T-cell (primary cell): ENCODE data around the gene TP53AIP1. TPM values are rescaled to one million over a fixed set of nuclear protein-coding genes. Genes with fewer than 3 reads are reported as not detected.
A peak's percentile ranks its signal among the peaks of the same experiment; 100 is the strongest.
"Not testable (repeated sequence)": the region's sequence is repeated elsewhere in the genome, so short reads cannot be mapped to it uniquely, and the experiment has no call there.

Experiments
- ATAC-seq, 4 experiments: fragments of 200-7000 bp in 3 of 4; fragments of 150-1000 bp in 1 of 4; cut with Tn5 transposase; replicated peaks in 1 of 4; 1 replicate in 3 of 4; 2 replicates in 1 of 4; pipeline ENCODE4 v1.10.0; 2021; ENCODE audit warnings: moderate library complexity in 3 of 4, mild to moderate bottlenecking in 2 of 4, moderate number of reproducible peaks in 1 of 4
- CTCF ChIA-PET, 2 donors: fragments of 300-600 bp; sonication (Branson Sonifier 250); formaldehyde crosslinking; loops; one replicate each; lab custom pipeline; 2022; ENCODE audit warnings: antibody characterized with exemption in 2 of 2; lab: Charles Lee
- POLR2A ChIA-PET, 2 donors: fragments of 300-600 bp; sonication (Branson Sonifier 250); formaldehyde crosslinking; loops; one replicate each; lab custom pipeline; 2022; ENCODE audit warnings: antibody characterized with exemption in 2 of 2; lab: Charles Lee
- DNase-seq, 35 experiments: peaks; one replicate each; pipeline versions ENCODE4 v3.0.0 to v3.0.0-alpha.2; 2013 to 2023
- H3K27ac ChIP-seq: one replicate; pipeline ENCODE4 v1.5.1; 2013; ENCODE audit warnings: low read length
- H3K27me3 ChIP-seq, 2 experiments: replicated peaks in 1 of 2; 1 replicate in 1 of 2; 2 replicates in 1 of 2; pipeline versions ENCODE4 v1.6.1 to v1.7.0; 2013; ENCODE audit warnings: low read length in 1 of 2, mixed read lengths in 1 of 2; ENCODE audit not compliant: control insufficient read depth in 2 of 2, insufficient read depth in 2 of 2; ENCODE audit errors: extremely low read depth in 1 of 2
- H3K36me3 ChIP-seq, 2 donors: 1 replicate in 1 of 2; 2 replicates in 1 of 2; pipeline versions ENCODE4 v1.6.1 to v1.7.0; 2013; ENCODE audit warnings: low read length in 1 of 2; ENCODE audit not compliant: control insufficient read depth in 2 of 2, insufficient read depth in 1 of 2; ENCODE audit errors: extremely low read depth in 1 of 2
- H3K4me1 ChIP-seq, 2 experiments: 1 replicate in 1 of 2; 2 replicates in 1 of 2; pipeline versions ENCODE4 v1.6.1 to v1.7.0; 2013; ENCODE audit warnings: low read length in 2 of 2, mixed read lengths in 1 of 2; ENCODE audit not compliant: insufficient read depth in 2 of 2, control insufficient read depth in 1 of 2; ENCODE audit errors: extremely low read depth in 1 of 2
- H3K4me3 ChIP-seq, 2 donors: 1 replicate in 1 of 2; 2 replicates in 1 of 2; pipeline versions ENCODE4 v1.5.1 to v1.7.0; 2013; ENCODE audit warnings: mild to moderate bottlenecking in 2 of 2, low read length in 1 of 2, moderate library complexity in 1 of 2; ENCODE audit not compliant: control insufficient read depth in 1 of 2; ENCODE audit errors: extremely low read depth in 1 of 2
- H3K9me3 ChIP-seq: 2 replicates; pipeline ENCODE4 v1.7.0; 2013
- H3K27ac Mint-ChIP-seq, 2 donors: one replicate each; pipeline ENCODE4 v1.8.0; 2020 to 2021; ENCODE audit warnings: mild to moderate bottlenecking in 2 of 2, mixed read lengths in 2 of 2
- H3K27me3 Mint-ChIP-seq, 2 donors: one replicate each; pipeline ENCODE4 v1.8.0; 2021 to 2022; ENCODE audit warnings: mixed read lengths in 2 of 2
- H3K36me3 Mint-ChIP-seq: one replicate; pipeline ENCODE4 v1.8.0; 2021; ENCODE audit warnings: mixed read lengths
- H3K4me1 Mint-ChIP-seq, 3 donors: one replicate each; pipeline ENCODE4 v1.8.0; 2020 to 2022; ENCODE audit warnings: mixed read lengths in 3 of 3, mild to moderate bottlenecking in 1 of 3
- H3K4me3 Mint-ChIP-seq, 3 donors: one replicate each; pipeline ENCODE4 v1.8.0; 2020 to 2022; ENCODE audit warnings: mild to moderate bottlenecking in 3 of 3, mixed read lengths in 3 of 3, moderate library complexity in 3 of 3
- H3K9me3 Mint-ChIP-seq, 3 donors: one replicate each; pipeline ENCODE4 v1.8.0; 2020 to 2022; ENCODE audit warnings: mixed read lengths in 3 of 3
- WGBS: methylation state at CpG from one replicate; pipeline ENCODE4 v1.1.5; 2013; ENCODE audit warnings: missing lambda C conversion rate; ENCODE audit not compliant: insufficient coverage; 5-methylcytosine and 5-hydroxymethylcytosine counted together
- total RNA-seq, 35 experiments: library from RNA in 6 of 35; stranded (reverse) in 6 of 35; fragments of 120-200 nt in 1 of 35; gene quantifications; one replicate each; pipeline versions ENCODE4 v1.2.1 to v1.2.4 and lab custom pipeline; 2013 to 2026

Gene TP53AIP1
- total RNA-seq, 5 donors from 2014 or later (not counting 1 experiment from before 2014, with no cell fraction given): not detected

DNA sequence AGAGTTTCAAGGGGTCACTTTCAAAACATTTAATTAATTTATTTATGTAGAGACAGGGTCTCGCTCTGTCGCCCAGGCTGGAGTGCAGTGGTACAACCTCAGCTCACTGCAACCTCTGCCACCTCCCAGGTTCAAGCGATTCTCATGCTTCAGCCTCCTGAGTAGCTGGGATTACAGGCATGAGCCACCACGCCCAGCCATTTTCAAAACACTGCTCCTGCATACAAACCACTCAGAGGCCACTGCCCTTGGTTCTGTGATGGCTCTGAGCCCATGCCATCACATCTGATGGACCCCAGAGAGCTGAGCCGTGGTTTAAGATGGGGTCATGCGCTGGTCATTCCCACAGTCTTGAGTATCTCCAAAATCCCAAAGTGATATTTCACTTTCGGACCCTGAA lies 23.0 kb downstream of the TP53AIP1 start:
- H3K4me3 Mint-ChIP-seq, POLR2A ChIA-PET, H3K27ac ChIP-seq, DNase-seq, CTCF ChIA-PET, H3K27ac Mint-ChIP-seq, H3K4me3 ChIP-seq, H3K9me3 ChIP-seq, H3K4me1 ChIP-seq, H3K4me1 Mint-ChIP-seq, H3K36me3 Mint-ChIP-seq, H3K36me3 ChIP-seq, H3K9me3 Mint-ChIP-seq, ATAC-seq: not testable (repeated sequence)
- peaks cover 0 to 44% of the 10 kb centered on the region in 2 experiments for H3K27me3 ChIP-seq
- 83% methylated on average over 6 of the region's 7 CpGs for WGBS
- H3K27me3 Mint-ChIP-seq: peaks cover 16 to 36% of the 10 kb centered on the region in 2 donors

DNA sequence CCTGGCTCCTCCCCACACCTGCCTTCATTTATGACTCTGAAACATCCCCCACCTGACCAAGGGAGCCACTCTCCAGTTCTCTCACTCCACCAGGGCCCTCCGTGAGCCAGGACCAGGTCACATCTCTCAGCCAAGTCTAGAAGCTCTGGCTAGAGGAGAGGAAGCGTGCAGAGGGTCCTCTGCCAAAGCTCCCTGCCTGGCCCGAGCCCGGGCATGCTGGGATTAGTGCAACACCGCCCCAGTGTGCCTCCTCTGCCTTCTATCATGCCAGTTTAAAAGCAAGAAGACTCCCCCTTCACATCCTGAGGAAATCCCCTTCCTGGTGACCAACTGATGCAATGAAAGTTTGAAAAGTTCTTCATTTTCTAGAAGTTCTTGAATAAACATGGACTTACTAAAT lies 23.5 kb downstream of the TP53AIP1 start:
- H3K4me1 ChIP-seq: no peaks in the 10 kb centered on the region
- no peak for DNase-seq
- ATAC-seq: no peak
- H3K4me3 ChIP-seq: no peak overlapping the region
- H3K4me1 Mint-ChIP-seq: peaks cover 0 to 3% (median 0%) of the 10 kb centered on the region in 3 donors
- H3K27me3 Mint-ChIP-seq: peaks cover 16 to 36% of the 10 kb centered on the region in 2 donors
- H3K9me3 ChIP-seq: no peaks in the 10 kb centered on the region
- H3K27ac ChIP-seq: no peak overlapping the region
- 67% methylated on average over 1 of the region's 5 CpGs for WGBS
- no peak overlapping the region for H3K4me3 Mint-ChIP-seq
- no peaks in the 10 kb centered on the region for H3K36me3 ChIP-seq
- H3K27me3 ChIP-seq: peaks cover 0 to 48% of the 10 kb centered on the region in 2 experiments
- ChIA-PET CTCF (no interaction called here), POLR2A (no interaction called here)
- H3K9me3 Mint-ChIP-seq: no peaks in the 10 kb centered on the region
- no peaks in the 10 kb centered on the region for H3K36me3 Mint-ChIP-seq
- no peak overlapping the region for H3K27ac Mint-ChIP-seq

DNA sequence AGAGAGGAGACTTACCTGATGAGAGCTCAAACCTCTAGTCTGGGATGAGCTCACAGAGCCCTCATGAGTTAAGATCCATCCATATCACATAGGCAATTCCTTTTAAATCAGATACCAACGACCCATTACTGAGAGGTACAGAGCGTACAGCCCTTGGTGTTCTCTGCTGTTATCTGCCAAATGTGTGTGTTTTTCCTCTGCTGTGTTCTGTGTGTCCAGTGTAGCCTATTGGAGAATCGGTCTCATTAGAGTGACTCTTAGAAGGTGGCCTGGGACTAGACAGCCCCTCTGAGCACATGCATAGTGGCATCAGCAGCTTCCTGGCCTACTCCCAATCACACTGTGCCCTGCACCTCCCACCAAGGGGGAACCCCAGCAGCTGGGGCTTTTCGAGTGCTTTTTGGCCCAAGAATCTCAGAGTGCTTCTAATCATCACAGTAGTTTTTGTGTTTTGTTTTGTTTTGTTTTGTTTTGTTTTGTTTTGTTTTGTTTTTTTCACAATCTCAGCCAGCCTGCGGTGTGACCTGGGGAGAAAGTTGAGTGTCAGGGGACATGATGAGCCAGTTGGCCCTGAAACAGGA lies 25.4 kb downstream of the TP53AIP1 start:
- H3K27me3 Mint-ChIP-seq: peaks cover 20 to 46% of the 10 kb centered on the region in 2 donors
- ATAC-seq: no peak
- CTCF ChIA-PET: no interaction called here

DNA sequence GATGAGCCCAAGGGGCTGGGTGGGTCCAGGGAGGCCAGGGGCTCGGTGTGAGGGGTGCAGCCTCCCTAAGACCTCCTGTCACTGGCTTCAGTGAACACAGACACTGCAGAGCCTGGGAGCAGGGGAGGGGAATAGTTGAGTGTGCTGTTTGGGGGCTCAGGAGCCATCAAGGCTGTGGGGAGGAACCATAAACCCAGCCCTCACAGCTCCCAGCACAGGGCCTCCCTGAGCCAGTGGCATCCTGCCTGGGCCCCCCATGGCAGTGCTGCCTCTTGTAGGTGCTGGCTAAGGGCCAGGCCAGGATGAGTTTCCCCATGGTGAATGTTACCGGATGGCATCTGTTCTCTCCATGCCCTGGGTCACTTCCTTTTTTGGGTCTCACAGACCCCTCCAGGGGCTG lies 26.0 kb downstream of the TP53AIP1 start:
- Mint-ChIP-seq H3K9me3 (no peaks in the 10 kb centered on the region), H3K27me3 (peaks cover 20 to 49% of the 10 kb centered on the region in 2 donors), H3K4me3 (no peak overlapping the region), H3K4me1 (peaks cover 0 to 3% (median 0%) of the 10 kb centered on the region in 3 donors), H3K27ac (no peak overlapping the region), H3K36me3 (no peaks in the 10 kb centered on the region)
- Histone ChIP-seq H3K4me3 (no peak overlapping the region), H3K4me1 (no peaks in the 10 kb centered on the region), H3K27me3 (peaks cover 0 to 68% of the 10 kb centered on the region in 2 experiments), H3K27ac (no peak overlapping the region), H3K36me3 (no peaks in the 10 kb centered on the region), H3K9me3 (no peaks in the 10 kb centered on the region)
- CTCF ChIA-PET: no interaction called here
- POLR2A ChIA-PET: no interaction called here
- WGBS: no CpG with 5 or more reads among the region's 2 CpGs
- ATAC-seq: no peak
- no peak for DNase-seq

More for the DNA sequence above, 25.4 kb downstream of the TP53AIP1 start:
- H3K27ac Mint-ChIP-seq: no peak overlapping the region
- no peaks in the 10 kb centered on the region for H3K9me3 Mint-ChIP-seq
- H3K9me3 ChIP-seq: no peaks in the 10 kb centered on the region
- H3K4me1 ChIP-seq: no peaks in the 10 kb centered on the region
- no peak overlapping the region for H3K4me3 Mint-ChIP-seq
- no peak overlapping the region for H3K27ac ChIP-seq
- H3K36me3 ChIP-seq: no peaks in the 10 kb centered on the region
- peaks cover 0 to 3% (median 0%) of the 10 kb centered on the region in 3 donors for H3K4me1 Mint-ChIP-seq
- H3K4me3 ChIP-seq: no peak overlapping the region
- WGBS: 42% methylated on average over 1 of the region's 5 CpGs
- no peaks in the 10 kb centered on the region for H3K36me3 Mint-ChIP-seq
- POLR2A ChIA-PET: no interaction called here
- H3K27me3 ChIP-seq: peaks cover 0 to 64% of the 10 kb centered on the region in 2 experiments
- DNase-seq: peak in 1 of 35 experiments; percentile 8

DNA sequence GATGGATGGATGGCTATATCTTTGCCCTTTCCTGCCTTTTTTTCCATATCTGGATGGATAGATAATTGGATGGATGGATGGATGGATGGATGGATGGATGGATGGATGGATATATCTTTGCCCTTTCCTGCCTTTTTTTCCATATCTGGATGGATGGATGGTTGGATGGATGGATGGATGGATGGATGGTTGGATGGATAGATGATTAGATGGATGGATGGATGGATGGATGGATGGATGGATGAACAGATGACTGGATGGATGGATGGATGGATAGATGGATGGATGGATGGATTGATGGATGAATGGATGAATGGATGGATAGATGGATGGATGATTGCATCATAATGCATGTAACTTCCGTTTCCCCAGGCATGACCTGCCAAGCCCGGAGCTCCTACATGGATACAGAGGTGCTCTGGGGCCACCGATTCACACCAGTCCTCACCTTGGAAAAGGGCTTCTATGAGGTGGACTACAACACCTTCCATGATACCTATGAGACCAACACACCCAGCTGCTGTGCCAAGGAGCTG lies 26.6 kb downstream of the TP53AIP1 start:
- H3K27ac ChIP-seq: no peak overlapping the region
- Mint-ChIP-seq H3K27ac (no peak overlapping the region), H3K9me3 (no peaks in the 10 kb centered on the region), H3K4me1 (peaks cover 0 to 3% (median 0%) of the 10 kb centered on the region in 3 donors), H3K4me3 (no peak overlapping the region), H3K36me3 (no peaks in the 10 kb centered on the region), H3K27me3 (peaks cover 19 to 53% of the 10 kb centered on the region in 2 donors)
- H3K9me3 ChIP-seq: no peaks in the 10 kb centered on the region
- CTCF ChIA-PET: interaction anchor here in 1 of 2 donors (0.6 kb wide), 1 partner anchor 10 kb away, joined by 3 read pairs; no protein-coding TSS in a partner anchor
- no CpG with 5 or more reads among the region's 3 CpGs for WGBS
- no peaks in the 10 kb centered on the region for H3K36me3 ChIP-seq
- no peaks in the 10 kb centered on the region for H3K4me1 ChIP-seq
- peaks cover 0 to 70% of the 10 kb centered on the region in 2 experiments for H3K27me3 ChIP-seq
- no peak for DNase-seq
- POLR2A ChIA-PET: no interaction called here
- no peak overlapping the region for H3K4me3 ChIP-seq
- ATAC-seq: peak in 1 of 4 experiments; percentile 4

DNA sequence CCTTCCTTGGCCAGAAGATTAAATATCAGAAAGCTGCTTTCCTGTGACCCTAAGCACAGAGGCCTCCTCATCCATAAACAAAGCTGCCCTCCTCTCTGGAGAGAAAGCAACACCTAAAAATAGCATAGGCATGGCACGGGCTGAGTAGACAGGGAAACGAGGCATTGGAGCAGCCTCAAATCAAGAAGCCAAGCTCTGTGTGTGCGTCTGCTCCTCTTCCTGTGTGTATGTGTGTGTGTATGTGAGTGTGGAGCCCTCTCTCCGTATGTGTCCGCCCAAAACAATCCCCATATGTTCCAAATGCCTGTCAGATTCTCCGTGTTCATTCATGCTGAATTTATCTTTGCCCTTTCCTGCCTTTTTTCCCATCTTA lies 27.5 kb downstream of the TP53AIP1 start:
- CTCF ChIA-PET: interaction anchor here in 1 of 2 donors (0.6 kb wide), 1 partner anchor 40 kb away, joined by 3 read pairs; no protein-coding TSS in a partner anchor

More for the DNA sequence above, 27.5 kb downstream of the TP53AIP1 start:
- POLR2A ChIA-PET: no interaction called here
- Mint-ChIP-seq H3K36me3 (no peaks in the 10 kb centered on the region), H3K4me3 (no peak overlapping the region), H3K9me3 (no peaks in the 10 kb centered on the region), H3K4me1 (peaks cover 0 to 3% (median 0%) of the 10 kb centered on the region in 3 donors), H3K27ac (no peak overlapping the region), H3K27me3 (peaks cover 13 to 53% of the 10 kb centered on the region in 2 donors)
- H3K36me3 ChIP-seq: no peaks in the 10 kb centered on the region
- H3K9me3 ChIP-seq: no peaks in the 10 kb centered on the region
- DNase-seq (no peak), ATAC-seq (no peak)
- 92% methylated on average over 1 of the region's 6 CpGs for WGBS
- H3K4me1 ChIP-seq: no peaks in the 10 kb centered on the region
- H3K27ac ChIP-seq: no peak overlapping the region
- H3K4me3 ChIP-seq: no peak overlapping the region
- peaks cover 0 to 65% of the 10 kb centered on the region in 2 experiments for H3K27me3 ChIP-seq
